GM19324 (cell line): ENCODE results near the gene RAD51B.
A peak's percentile ranks its signal among the peaks of the same experiment; 100 is the strongest.

Experiments used
- ATAC-seq: cut with Tn5 transposase; IDR thresholded peaks from one replicate; pipeline ENCODE4 v1.9.1; 2021; ENCODE audit warnings: mild to moderate bottlenecking, moderate library complexity; ENCODE audit not compliant: unreplicated experiment, low FRiP score

Gene RAD51B

DNA sequence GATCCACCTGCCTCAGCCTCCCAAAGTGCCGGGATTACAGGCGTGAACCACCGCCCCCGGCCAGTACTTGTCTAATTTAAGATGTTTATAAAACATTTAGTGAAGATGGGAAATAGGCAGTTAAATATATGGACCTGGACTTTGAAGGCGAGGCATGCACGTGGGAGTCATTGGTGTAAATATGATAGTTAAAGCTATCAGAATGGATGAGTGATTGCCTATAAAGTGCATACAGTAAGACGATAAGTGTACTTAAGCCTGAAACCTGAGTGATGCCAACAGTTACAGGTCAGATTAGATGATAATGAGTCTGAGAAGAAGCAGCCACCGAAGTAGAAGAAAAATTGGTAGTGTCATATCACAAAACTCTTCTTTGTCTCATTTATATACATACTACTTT lies 11.5 kb downstream of the RAD51B start:
- ATAC-seq = no peak

DNA sequence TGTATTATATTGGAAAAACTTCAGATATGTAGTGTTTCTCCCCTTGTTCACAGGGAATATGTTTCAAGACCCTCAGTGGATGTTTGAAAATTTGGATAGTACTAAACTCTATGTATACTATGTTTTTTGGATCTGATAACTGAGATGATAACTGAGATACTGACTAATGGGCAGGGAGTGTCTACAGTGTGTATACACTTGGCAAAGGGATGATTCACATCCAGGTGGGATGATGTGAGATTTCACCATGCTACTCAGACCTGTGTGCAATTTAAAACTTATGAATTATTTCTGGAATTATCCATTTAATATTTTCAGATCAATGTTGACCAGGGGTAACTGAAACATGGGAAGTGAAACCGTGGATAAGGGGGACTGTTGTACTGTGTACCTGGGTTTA lies 13.8 kb downstream of the RAD51B start:
- ATAC-seq = no peak

DNA sequence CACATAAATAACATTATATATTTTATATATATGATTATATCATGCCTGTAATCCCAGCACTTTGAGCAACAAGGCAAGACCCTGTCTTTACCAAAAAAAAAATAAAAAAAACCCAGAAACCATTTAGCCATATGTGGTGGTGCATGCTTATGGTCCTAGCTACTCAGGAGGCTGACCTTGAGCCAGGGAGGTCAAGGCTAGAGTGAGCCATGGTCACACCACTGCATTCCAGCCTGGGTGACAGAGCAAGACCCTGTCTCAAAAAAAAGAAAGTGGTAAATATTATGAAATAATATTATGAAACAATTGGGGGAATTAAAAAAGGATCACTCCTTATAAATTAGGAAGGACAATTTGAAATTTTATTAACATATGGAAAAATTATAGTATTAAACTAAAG lies 16.0 kb downstream of the RAD51B start:
- no peak for ATAC-seq

DNA sequence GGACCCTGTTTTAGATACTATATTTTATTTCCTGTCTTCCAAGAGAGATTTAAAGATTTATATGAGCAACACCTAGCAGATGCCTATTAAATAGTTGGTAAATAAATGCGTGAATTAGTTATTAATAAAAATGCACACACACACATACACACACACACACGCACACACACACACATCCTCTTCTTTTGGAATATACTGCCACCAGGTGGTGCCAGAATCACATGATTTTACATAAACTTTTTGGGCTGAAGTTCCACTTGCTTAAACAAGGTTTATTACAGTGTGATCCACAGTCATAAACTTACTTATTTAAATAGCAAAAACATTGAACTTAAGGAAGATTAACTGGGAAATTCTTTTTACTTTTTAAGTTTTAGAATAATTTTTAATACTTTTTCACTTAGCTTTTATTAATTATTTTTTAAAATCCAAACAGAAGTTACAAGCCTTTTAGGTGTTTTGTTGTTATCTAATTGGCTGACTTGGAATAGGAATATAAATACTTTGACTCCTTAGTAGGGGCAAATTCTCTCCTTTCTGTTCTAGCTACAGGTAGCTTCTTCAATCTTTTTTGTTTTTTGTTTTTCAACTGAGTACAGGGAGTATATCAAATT lies 17.5 kb downstream of the RAD51B start:
- ATAC-seq = no peak

DNA sequence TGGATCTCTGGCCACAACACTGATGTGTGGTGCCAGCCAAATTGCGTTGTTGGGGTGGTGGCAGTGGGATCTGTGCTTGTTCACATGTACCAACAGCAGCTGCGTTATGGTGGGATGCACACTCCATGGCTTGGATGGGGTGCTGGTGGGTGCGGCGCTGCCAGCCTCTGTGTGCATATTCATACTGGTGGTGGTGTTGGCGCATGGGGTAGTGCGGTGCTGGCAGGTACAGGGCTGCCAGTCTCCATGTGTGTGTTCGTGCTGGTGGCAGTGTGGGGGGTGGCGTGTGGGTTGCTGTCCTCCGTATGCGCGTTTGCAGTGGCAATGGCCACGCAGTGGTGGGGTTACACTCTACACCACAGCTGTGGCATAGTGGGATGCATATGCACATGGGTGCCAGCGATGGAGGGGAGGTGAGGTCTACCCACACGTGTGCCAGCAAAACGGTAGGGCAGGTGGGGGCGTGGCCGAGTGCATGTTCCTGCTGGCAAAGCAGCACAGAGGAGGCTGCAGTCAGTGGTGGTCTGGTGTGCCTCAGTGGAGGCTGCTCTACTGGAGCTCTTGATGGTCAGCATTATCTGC lies 26.5 kb downstream of the RAD51B start:
- no peak for ATAC-seq

DNA sequence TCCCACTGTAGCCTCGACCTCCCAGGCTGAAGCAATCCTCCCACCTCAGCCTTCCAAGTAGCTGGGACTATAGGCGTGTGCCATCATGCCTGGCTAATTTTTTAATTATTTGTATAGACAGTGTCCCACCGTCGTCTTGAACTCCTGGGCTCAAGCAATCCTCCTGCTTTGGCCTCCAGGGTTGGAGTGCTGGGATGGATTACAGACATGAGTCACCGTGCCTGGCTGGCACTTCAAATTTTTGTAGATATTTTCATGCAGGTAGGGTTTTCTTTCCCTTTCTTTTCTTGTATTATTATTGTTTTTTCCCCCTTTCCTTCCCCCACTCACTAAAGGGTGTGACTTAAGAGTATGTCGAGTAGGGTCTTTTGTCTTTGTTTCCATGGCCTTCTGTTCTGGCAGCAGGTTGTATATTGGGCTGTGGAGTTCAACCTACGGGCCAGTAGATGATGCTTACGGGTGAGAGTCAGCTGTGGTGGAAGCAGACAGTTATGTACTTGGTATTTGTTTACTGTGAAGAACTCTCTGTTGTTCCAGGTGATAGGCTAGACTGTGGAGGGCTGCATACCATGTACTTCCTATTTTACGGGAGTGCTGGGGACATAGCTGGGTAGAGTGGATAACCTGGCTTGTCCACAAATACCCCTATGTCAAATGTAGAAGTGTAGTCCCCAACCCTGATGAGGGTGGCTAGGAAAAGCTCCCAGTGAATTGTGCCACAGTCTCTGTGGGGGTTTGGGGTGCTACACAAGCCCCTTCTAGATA lies 30.7 kb downstream of the RAD51B start:
- ATAC-seq = no peak

DNA sequence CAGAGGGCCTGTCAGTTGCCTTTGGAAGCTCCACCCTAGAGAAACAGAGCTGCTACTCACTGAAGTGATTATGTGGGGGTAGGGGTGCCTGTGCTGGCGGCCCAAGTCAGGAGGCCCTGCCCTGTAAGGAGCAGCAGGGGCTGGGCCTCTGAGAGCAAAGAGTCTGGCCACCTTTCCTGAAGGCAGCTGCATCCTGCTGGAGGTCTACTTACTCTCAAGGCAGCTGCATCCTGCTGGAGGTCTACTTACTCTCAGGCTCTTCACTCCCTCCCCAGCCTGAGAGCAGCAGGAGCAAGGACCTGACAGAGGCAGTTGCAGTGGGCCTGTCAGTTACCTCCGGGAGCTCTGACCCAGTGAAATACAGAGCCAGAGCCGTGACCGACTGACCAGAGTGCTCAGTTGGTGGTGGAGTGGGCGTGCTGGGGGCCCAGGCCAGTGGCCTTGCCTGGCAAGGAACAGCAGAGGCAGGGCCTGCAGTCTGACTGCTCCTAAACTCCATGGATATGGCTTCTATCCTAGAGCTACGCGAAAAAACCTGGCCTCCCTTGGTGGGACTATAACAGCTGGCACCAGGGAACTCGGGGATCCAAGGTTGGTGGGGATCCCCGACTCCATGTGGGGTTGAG lies 32.3 kb downstream of the RAD51B start:
- ATAC-seq = no peak

DNA sequence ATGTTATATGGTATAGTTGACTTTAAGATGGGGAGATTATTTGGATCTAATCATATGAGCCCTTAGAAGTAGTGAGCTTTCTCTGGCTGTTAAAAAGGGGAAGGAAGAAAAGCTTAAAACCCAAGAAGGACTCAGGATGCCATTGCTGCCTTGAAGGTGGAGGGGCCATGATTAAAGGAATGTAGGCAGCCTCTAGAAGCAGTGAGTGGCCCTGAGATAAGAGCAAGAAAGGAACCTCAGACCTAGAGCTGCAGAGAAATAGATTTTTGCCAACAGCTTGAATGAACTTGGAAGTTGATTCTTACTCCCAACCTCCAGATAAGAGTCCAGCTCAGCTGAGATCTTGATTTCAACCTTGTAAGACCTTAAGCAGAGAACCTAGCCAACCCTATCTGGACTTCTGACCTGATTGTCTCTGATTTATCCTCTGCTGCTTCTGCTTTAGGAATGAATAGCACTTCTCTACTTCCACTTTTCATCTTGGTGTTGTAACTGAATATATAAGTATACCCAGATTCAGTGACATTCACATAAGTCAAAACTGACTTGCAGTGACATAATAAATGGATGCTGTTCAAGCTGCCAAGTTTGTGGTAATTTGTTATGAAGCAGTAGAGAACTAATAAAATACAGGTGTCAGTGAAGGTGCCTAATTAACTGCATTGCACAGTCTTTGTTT lies 33.5 kb downstream of the RAD51B start:
- ATAC-seq = no peak

DNA sequence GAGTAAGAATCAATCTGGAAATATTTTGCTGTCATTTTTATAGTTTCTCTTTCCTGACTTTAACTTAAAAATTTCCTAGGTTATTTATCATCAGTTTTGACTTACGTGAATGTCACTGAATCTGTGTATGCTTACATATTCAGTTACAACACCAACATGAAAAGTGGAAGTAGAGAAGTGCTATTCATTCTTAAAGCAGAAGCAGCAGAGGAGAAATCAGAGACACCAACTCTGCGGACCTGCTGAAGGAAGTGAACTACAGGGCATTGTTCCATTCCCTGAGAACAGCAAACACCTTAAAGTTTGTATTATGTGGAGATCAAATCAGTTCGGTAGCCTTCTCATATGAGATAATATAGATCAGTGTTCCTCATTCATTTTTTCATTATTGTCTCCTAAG lies 34.1 kb downstream of the RAD51B start:
- no peak for ATAC-seq

DNA sequence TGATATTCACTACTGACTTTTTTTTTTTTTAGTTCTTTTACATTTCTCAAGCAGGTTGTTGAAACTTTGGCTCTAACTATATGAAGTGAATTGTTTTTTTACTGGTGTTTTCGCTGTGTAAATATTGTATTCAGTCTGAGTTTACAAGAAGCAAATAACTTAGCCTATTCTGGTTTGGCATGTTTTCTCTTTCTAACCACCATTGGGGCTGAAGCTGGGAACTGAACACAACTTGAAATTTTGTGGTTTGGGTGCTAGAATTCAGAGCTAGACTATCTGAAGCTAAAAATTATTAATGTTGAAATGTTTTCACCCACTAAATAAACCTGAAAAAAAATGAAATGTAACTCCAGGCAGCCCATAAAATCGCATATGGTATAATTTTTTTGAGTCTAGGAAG lies 37.2 kb downstream of the RAD51B start:
- ATAC-seq = no peak

DNA sequence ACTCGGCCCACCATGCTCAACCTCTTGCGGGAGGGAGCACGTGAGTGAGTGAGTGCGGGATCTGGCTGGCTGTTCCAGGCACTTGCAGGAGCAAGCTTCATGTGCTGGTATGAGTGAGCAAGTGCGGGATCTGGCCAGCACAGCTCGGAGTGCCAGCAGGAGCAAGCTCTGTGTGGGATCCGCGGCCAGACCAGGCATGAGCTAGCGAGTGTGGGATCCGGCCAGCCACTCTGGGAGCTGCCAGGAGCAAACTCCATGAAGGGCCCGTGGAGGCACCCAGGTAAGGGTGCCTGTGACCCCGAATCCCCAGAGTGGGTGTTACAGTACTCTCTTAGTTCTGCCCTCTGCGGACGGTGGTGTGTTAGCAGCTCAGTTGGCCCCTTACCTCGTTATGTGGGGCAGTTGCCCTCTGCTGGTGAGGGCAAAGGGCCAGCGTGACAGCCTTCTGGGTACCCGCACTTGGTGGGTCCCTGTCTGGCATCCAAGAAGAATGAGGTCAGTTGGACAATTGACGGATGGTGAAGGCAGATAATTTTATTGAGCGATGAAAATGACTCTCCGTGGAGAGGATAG lies 38.3 kb downstream of the RAD51B start:
- no peak for ATAC-seq

DNA sequence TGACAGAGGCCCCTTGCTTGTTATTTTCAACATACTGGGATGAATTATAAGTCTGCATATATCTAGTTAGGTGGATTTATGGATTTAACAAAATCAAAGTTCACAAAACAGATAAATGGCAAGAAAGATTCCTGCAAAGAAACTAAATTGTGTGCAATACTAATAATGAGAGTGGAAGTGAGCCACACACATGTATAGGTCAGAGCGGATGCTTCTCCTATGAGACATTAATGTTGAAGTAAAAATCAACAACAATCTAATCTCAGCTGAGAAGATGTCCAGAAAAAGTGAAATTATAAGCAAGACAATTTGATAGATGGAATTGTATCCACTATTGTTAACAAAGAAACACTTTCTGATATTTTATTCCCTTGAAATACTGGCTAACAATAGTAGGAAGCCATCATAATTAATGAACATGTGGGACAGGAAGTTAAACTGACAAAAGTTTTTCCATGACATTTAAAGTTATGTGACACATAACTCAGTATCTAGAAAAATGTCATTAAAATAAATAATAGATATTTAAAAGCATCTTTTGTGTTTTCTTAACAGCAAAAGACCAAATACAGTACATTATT lies 39.7 kb downstream of the RAD51B start:
- ATAC-seq = no peak

DNA sequence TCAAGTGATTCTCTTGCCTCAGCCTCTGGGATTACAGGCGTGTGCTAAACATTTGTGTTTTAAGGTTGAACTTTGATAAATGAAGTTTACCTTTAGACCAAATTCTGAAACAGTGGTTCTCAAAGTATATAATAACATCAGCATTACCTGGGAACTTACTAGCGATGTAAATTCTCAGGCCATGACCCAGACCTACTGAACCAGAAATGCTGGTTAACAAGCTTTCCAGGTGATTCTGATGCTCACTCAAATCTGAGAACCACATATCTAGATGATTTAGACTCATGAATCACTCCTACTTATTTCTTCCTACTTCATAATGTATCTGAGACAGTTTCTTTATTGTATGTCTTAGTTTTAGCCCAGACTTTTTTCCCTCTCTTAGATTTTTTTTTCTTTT lies 43.6 kb downstream of the RAD51B start:
- no peak for ATAC-seq

DNA sequence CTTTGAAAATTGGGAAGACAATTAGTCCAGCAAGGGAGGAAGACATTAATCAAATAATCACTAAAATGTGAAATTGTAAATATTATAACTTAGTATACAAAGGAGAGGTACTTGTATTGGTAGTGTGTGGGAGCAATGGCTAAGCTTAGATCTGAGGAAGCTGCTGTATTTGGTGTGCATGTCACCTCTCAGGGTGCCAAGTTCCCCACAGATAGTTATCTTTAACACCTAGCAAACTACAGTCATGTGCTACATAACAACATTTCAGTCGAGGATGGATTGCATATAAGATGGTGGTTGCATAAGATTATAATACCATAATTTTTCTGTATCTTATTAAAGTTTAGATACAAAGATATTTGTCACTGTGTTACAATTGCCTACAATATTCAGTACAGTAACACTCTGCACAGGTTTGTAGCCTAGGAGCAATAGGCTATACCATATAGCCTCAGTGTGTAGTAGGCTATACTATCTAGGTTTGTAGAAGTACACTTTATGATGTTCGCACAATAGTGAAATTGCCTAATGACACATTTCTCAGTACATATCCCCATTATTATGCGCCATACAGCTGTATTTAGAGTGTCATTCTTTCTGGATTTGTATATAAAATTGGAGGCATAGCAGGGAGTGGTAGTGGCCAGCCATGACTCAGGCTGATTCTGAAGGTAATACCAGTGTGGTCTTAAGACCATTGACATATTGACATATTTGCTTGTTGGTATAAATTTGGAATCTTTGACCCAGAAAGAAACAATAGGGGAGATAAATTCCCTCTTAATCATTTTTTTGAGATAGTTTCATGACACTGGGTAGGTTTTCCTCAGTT lies 55.8 kb downstream of the RAD51B start:
- no peak for ATAC-seq

DNA sequence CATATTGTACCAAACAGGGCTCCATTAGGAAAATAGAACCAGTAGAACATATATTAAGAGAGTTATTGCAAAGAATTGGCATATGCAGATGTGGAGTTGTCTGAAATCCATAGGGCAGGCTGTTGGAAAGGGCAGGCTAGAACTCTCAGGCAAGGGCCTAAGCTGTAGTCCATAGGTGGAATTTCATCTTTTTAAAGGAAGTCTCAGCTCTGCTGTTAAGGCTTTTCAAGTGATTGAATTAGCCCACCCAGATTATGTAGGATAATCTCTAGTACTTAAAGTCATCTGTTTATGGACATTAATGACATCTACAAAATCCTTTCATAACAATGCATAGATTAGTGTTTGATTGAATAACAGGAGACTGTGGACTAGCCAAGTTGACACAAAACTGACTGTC lies 59.4 kb downstream of the RAD51B start:
- no peak for ATAC-seq

DNA sequence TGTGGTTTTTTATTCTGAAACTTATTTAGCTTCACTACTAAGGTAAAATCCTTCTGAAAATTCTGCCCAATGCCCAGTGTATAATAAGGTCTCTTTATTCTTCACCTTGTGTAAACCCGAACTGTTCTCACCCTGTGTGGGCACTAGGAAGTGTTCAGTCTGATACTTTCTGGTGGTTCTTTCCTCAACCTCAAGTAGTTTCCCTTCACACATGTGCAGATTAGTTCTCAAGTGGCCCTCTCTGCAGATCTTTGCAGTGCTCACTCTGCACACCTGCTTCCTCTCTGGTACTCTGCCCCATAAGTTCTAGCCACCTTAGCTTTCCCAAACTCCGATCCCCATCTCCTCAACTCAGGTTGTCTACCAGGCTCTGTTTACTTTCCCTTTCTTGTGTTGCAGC lies 61.6 kb downstream of the RAD51B start:
- peak; percentile 91 for ATAC-seq

DNA sequence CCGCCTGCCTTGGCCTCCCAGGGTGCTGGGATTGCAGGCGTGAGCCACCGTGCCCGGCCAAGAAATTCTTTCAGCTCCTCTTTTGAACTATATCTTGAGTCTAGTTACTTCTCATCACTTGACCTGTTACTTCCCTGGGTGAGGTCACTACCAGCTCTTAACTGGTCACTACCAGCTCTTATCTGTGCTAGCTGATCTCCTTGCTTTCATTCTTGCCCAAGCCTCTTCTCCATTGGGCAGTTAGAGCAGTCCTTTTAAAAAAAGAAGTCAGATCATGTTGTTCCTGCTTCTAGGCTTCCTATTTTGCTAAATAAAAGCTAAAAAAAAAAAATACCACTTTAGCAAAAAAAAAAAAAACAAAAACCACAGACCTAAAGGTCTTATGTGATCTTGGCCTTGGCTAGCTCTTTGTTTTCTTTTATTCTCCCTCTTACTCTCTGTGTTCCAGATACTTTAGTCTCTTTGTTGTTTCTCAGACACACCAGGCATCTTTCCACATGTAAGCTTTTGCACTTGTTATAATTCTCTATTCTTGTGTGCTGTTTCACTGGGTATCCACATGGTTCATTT lies 63.5 kb downstream of the RAD51B start:
- no peak for ATAC-seq

DNA sequence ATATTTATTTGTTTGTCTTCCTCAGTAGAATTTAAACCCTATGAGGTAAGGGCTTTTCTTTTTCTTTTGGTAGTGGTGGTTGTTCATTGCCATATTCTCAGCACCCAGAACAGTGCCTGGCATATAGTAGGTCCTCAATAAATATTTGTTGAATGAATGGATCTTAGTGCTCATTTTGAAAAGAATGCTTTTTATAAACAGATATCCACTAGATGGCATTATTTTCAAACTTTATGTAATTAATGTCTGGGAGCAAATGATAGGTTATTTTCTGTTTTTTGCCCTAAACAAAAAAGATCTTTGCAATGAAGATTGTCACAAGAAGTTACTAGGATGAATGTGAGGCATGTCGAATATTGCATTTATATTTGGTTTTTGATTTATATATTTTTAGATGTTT lies 64.1 kb downstream of the RAD51B start:
- no peak for ATAC-seq

DNA sequence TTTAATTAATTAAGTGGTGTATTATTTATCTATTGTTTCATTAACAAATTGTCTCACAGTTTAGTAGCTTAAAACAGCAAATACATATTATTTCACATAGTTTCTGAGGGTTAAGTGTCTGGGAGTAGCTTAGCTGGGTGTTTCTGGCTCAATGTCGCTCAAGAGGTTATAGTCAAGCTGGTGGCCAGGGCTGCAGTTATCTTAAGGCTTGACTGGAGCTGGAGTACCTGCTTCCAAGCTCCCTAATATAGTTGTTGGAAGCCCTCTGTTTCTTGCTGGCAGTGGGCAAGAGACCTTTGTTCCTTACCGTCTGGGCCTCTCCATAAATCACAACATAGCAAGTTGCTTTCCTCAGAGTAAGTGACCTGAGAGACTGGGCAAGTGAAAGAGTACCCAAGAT lies 66.6 kb downstream of the RAD51B start:
- ATAC-seq = no peak
